Vagina (tissue), 2 donors: Measurements from ENCODE around the gene TRDN. TPM values are rescaled to one million over a fixed set of nuclear protein-coding genes. Genes with fewer than 3 reads are reported as not detected.

Experiments used
- DNase-seq, 2 donors: peaks; one replicate each; pipeline ENCODE4 v3.0.0-alpha.2; 2017; ENCODE audit errors: extremely low spot score in 2 of 2
- H3K27ac ChIP-seq: fragments of 200-600 bp; sonication (generic); one replicate; pipeline ENCODE4 v1.5.1; 2019
- H3K27me3 ChIP-seq: fragments of 200-600 bp; sonication (generic); one replicate; pipeline ENCODE4 v1.5.1; 2019
- H3K36me3 ChIP-seq, 2 donors: fragments of 200-600 bp; sonication (generic); one replicate each; pipeline ENCODE4 v1.5.1; 2017 to 2019
- H3K4me1 ChIP-seq: fragments of 200-600 bp; sonication (generic); one replicate; pipeline ENCODE4 v1.5.1; 2019
- H3K4me3 ChIP-seq, 2 donors: fragments of 200-600 bp; sonication (generic); 1 replicate in 1 of 2; 2 replicates in 1 of 2; pipeline ENCODE4 v1.5.1; 2016 to 2019
- H3K9me3 ChIP-seq: fragments of 200-600 bp; sonication (generic); one replicate; pipeline ENCODE4 v1.5.1; 2019
- CTCF ChIP-seq, 3 experiments: fragments of 450-650 bp in 2 of 3; fragments of 200-600 bp in 1 of 3; sonication (generic) in 1 of 3; IDR thresholded peaks; one replicate each; pipeline ENCODE4 v1.5.1; 2017 to 2019; ENCODE audit warnings: antibody characterized with exemption in 3 of 3, mild to moderate bottlenecking in 2 of 3, moderate library complexity in 2 of 3
- POLR2A ChIP-seq, 2 donors: fragments of 450-650 bp; IDR thresholded peaks; one replicate each; pipeline ENCODE4 v1.6.1; 2017; ENCODE audit warnings: antibody characterized with exemption in 2 of 2, mild to moderate bottlenecking in 2 of 2, moderate library complexity in 2 of 2
- POLR2AphosphoS5 ChIP-seq, 2 donors: sonication (generic); formaldehyde crosslinking; IDR thresholded peaks; one replicate each; pipeline ENCODE4 v1.9.0; 2017; ENCODE audit warnings: antibody characterized with exemption in 2 of 2, mild to moderate bottlenecking in 2 of 2, low read depth in 1 of 2; ENCODE audit not compliant: insufficient read depth in 1 of 2
- intact Hi-C: fragments of 100-400 bp; cut with DNase I; formaldehyde crosslinking; loops from one replicate; pipeline ENCODE4 v1.15.1; 2023
- total RNA-seq: library from RNA; depleted of rRNA; stranded (reverse); fragments of >200 nt; gene quantifications from one replicate; pipeline ENCODE4 v1.2.3, GENCODE V29; 2016

The TRDN gene
- total RNA-seq, 1 donor from 2014 or later = not detected

DNA sequence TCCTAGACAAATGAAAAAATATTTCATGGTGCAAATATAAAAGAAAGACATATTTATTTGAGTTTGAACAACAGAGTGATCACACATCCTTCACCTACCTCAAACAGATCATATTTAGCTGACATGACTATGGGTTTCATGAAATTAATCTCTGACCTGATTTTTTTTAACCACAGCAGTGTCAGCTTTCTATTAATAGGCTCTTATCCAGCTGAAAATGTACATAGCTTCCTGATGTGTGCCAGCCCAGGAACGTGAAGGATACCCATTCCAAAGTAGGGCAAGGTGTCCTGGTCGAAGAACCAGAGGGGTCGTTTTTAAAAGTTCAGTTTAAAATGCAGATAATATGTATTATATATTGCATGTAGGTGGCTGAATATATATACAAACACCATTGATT, 19.8 kb downstream of the TRDN start:
- H3K27me3 ChIP-seq = no peaks in the 10 kb centered on the region
- no peak overlapping the region for H3K27ac ChIP-seq
- intact Hi-C loops = no loop called here
- no peaks in the 10 kb centered on the region for H3K36me3 ChIP-seq
- no peak overlapping the region for H3K4me3 ChIP-seq
- H3K9me3 ChIP-seq = no peaks in the 10 kb centered on the region
- TF ChIP-seq POLR2A (IDR thresholded peaks at IDR 0.05) (no peak), POLR2AphosphoS5 (IDR thresholded peaks at IDR 0.05; ENCODE audit: insufficient read depth in 1 of 2, low read depth in 1 of 2) (no peak), CTCF (IDR thresholded peaks at IDR 0.05) (no peak)
- H3K4me1 ChIP-seq = no peaks in the 10 kb centered on the region
- DNase-seq = no peak

DNA sequence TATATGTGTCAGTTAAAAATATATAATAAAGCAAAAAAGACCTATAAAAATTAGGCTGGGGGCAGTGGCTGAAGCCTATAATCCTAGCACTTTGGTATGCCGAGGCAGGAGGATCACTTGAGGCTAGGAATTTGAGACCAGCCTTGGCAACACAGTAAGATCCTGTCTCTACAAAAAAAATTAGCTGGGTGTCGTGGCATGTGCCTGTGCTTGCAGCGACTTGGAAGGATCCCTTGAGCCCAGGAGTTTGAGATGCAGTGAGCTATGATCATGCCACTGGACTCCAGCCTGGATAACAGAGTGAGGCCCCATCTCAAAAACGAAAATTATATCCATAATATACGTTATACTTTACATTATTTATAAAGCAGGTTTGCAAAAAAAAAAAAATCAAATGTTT, 20.7 kb downstream of the TRDN start:
- Histone ChIP-seq H3K4me3 (no peak overlapping the region), H3K9me3 (no peaks in the 10 kb centered on the region), H3K27ac (no peak overlapping the region), H3K27me3 (no peaks in the 10 kb centered on the region), H3K4me1 (no peaks in the 10 kb centered on the region), H3K36me3 (no peaks in the 10 kb centered on the region)
- no peak for DNase-seq
- TF ChIP-seq POLR2AphosphoS5 (IDR thresholded peaks at IDR 0.05; ENCODE audit: insufficient read depth in 1 of 2, low read depth in 1 of 2) (no peak), CTCF (IDR thresholded peaks at IDR 0.05) (no peak), POLR2A (IDR thresholded peaks at IDR 0.05) (no peak)
- intact Hi-C loops = no loop called here

- DNase-seq = no peak
- Histone ChIP-seq H3K36me3 (no peaks in the 10 kb centered on the region), H3K9me3 (no peaks in the 10 kb centered on the region), H3K4me3 (no peak overlapping the region), H3K27ac (no peak overlapping the region), H3K27me3 (no peaks in the 10 kb centered on the region), H3K4me1 (no peaks in the 10 kb centered on the region)
- intact Hi-C loops = no loop called here
- TF ChIP-seq POLR2AphosphoS5 (IDR thresholded peaks at IDR 0.05; ENCODE audit: insufficient read depth in 1 of 2, low read depth in 1 of 2) = no peak
- no peak for TF ChIP-seq POLR2A (IDR thresholded peaks at IDR 0.05)
- no peak for TF ChIP-seq CTCF (IDR thresholded peaks at IDR 0.05)
These were observed 26.0 kb downstream of the TRDN start for GRCh38 chr6:123610779-123611178.

DNA sequence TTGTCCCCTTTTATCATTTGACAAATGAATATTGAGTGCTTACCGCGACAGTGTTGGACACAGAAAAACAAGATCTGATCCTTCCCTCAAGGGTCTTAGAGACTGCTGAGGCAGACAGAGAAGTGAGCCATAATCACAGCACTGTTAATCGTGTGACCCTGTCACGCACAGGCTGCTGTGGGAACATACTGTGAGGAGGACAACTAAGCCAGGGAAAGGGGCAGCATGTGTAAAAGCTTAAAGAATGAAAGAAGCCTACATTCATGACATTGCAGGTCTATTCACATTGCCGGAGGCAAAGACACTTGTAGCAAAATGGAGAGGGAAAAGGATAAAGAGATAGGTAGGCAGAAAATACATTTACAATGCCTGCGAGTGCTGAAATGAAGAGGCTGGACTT, 32.7 kb downstream of the TRDN start:
- Histone ChIP-seq H3K4me3 (no peak overlapping the region), H3K27me3 (no peaks in the 10 kb centered on the region), H3K27ac (no peak overlapping the region), H3K36me3 (no peaks in the 10 kb centered on the region), H3K4me1 (no peaks in the 10 kb centered on the region), H3K9me3 (no peaks in the 10 kb centered on the region)
- no peak for TF ChIP-seq CTCF (IDR thresholded peaks at IDR 0.05)
- no peak for TF ChIP-seq POLR2AphosphoS5 (IDR thresholded peaks at IDR 0.05; ENCODE audit: insufficient read depth in 1 of 2, low read depth in 1 of 2)
- no peak for TF ChIP-seq POLR2A (IDR thresholded peaks at IDR 0.05)
- intact Hi-C loops = no loop called here
- DNase-seq = no peak

GRCh38 chr6:123598011-123598410, 38.7 kb downstream of the TRDN start:
- DNase-seq = no peak
- Histone ChIP-seq H3K9me3 (no peaks in the 10 kb centered on the region), H3K27me3 (no peaks in the 10 kb centered on the region), H3K4me3 (no peak overlapping the region), H3K4me1 (no peaks in the 10 kb centered on the region), H3K36me3 (no peaks in the 10 kb centered on the region), H3K27ac (no peak overlapping the region)
- intact Hi-C loops = no loop called here
- TF ChIP-seq CTCF (IDR thresholded peaks at IDR 0.05) (no peak), POLR2A (IDR thresholded peaks at IDR 0.05) (no peak)
